HepG2 (cell line): ENCODE results near the gene SBK3. TPM values are rescaled to one million over a fixed set of nuclear protein-coding genes. Genes with fewer than 3 reads are reported as not detected.

ENCODE experiments used
- IKZF1 ChIP-seq: fragments of 450-650 bp; IDR thresholded peaks from 2 replicates; pipeline ENCODE4 v1.7.1; 2016
- MLLT10 ChIP-seq: sonication (generic); formaldehyde crosslinking; IDR thresholded peaks from 2 replicates; pipeline ENCODE4 v1.4.0; 2020; ENCODE audit warnings: missing genetic modification reagents
- MXD4 ChIP-seq: IDR thresholded peaks from 2 replicates; pipeline ENCODE4 v1.6.1; 2016; ENCODE audit warnings: mild to moderate bottlenecking, missing biosample characterization, missing genetic modification reagents
- NFE2 ChIP-seq: sonication (generic); formaldehyde crosslinking; IDR thresholded peaks from 2 replicates; pipeline ENCODE4 v1.4.0; 2020; ENCODE audit warnings: missing genetic modification reagents
- POLR2AphosphoS5 ChIP-seq: IDR thresholded peaks from 2 replicates; pipeline ENCODE4 v1.6.1; 2012; ENCODE audit warnings: low read depth, low read length
- RBAK ChIP-seq: sonication (generic); formaldehyde crosslinking; IDR thresholded peaks from 2 replicates; pipeline ENCODE4 v1.5.1; 2020; ENCODE audit warnings: mild to moderate bottlenecking, missing genetic modification reagents
- SNRNP70 ChIP-seq: fragments of 200-400 bp; formaldehyde crosslinking; IDR thresholded peaks from 2 replicates; pipeline ENCODE4 v1.6.1; 2017; ENCODE audit warnings: mild to moderate bottlenecking, low read depth, low read length, moderate library complexity
- TCF7 ChIP-seq: sonication (generic); IDR thresholded peaks from 2 replicates; pipeline ENCODE4 v1.6.1; 2016; ENCODE audit warnings: antibody characterized with exemption, low read depth
- ZBTB21 ChIP-seq: sonication (generic); formaldehyde crosslinking; IDR thresholded peaks from 2 replicates; pipeline ENCODE4 v1.4.0; 2020; ENCODE audit warnings: missing genetic modification reagents
- ZNF282 ChIP-seq: fragments of 450-650 bp; IDR thresholded peaks from 2 replicates; pipeline ENCODE4 v1.6.1; 2018; ENCODE audit not compliant: partially characterized antibody
- ZNF326 ChIP-seq: sonication (generic); formaldehyde crosslinking; IDR thresholded peaks from 2 replicates; pipeline ENCODE4 v1.4.0; 2020; ENCODE audit warnings: missing genetic modification reagents, borderline replicate concordance
- polyA plus RNA-seq, 8 experiments: library from polyadenylated mRNA; depleted of rRNA in 3 of 8; stranded (reverse) in 7 of 8; unstranded in 1 of 8; fragments of >200 nt; fragmentation: Illumina TruSeq in 4 of 8; extraction: Trizol in 4 of 8; gene quantifications; 2 replicates each; pipeline versions ENCODE4 v1.2.1 to v1.2.3, GENCODE V29; 2011 to 2016; ENCODE audit warnings: low read depth in 4 of 8, missing spikeins in 1 of 8, mixed read lengths in 1 of 8; ENCODE audit not compliant: insufficient read depth in 1 of 8
- total RNA-seq, 5 experiments: library from RNA; depleted of rRNA; stranded (reverse); fragments of >200 nt; fragmentation: Illumina TruSeq; extraction: Trizol; gene quantifications; 2 replicates each; pipeline ENCODE4 v1.2.3, GENCODE V29; 2016; ENCODE audit warnings: low read depth in 1 of 5
- TF ChIP-seq, protein P1 (sequence below): sonication (generic); formaldehyde crosslinking; IDR thresholded peaks from 2 replicates; pipeline ENCODE4 v1.4.0; 2020; ENCODE audit warnings: missing genetic modification reagents, mild to moderate bottlenecking, borderline replicate concordance
- TF ChIP-seq, protein P2 (sequence below): sonication (generic); formaldehyde crosslinking; conservative IDR thresholded peaks from 2 replicates; pipeline ENCODE4 v1.8.1; 2023; ENCODE audit warnings: missing genetic modification reagents
- TF ChIP-seq, protein P3 (sequence below): sonication (generic); formaldehyde crosslinking; IDR thresholded peaks from 2 replicates; pipeline ENCODE4 v1.4.0; 2020; ENCODE audit warnings: missing genetic modification reagents
- TF ChIP-seq, protein P4 (sequence below): sonication (generic); formaldehyde crosslinking; IDR thresholded peaks from 2 replicates; pipeline ENCODE4 v1.5.0; 2020; ENCODE audit warnings: missing genetic modification reagents, mild to moderate bottlenecking, borderline replicate concordance
- TF ChIP-seq, protein P5 (sequence below): sonication (generic); formaldehyde crosslinking; IDR thresholded peaks from 2 replicates; pipeline ENCODE4 v1.4.0; 2020; ENCODE audit warnings: mild to moderate bottlenecking, missing genetic modification reagents
- TF ChIP-seq, protein P6 (sequence below): sonication (generic); formaldehyde crosslinking; conservative IDR thresholded peaks from 2 replicates; pipeline ENCODE4 v1.4.0; 2020; ENCODE audit warnings: missing genetic modification reagents

The SBK3 gene
- total and polyA plus RNA-seq, 2 of the 13 experiments (the other 11 are each of a cell fraction or from before 2014, with no cell fraction given): 0.66 to 0.77 TPM

DNA sequence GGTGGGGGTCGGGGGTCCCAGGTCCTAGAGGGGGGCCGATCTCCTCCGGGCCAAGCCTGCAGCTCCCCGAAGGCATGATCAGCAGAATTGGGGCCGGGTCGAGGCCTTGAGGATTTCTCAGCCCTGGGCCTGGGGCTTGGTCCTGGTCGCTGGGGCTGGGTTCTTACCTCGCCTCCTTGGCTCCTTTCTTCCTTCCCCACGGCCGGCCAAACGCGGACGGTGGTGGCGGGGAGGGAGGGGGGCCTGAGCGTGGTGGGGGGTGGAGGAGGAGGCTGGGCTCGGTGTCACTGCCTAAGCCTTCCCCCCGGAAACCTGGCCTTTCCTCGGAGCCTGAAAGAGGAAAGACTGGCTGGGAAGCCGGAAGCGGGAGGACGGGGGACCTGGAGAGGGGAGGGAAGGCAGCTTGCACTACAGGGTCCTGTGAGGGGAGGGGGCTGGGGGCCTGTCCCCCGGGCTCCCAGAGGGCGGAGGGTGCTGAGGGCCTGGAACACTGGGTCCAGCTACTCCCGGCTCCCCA, 35.3 kb upstream of the SBK3 start, which contains the start of gene ZNF579 (continued):
- TF ChIP-seq, protein P1, sequence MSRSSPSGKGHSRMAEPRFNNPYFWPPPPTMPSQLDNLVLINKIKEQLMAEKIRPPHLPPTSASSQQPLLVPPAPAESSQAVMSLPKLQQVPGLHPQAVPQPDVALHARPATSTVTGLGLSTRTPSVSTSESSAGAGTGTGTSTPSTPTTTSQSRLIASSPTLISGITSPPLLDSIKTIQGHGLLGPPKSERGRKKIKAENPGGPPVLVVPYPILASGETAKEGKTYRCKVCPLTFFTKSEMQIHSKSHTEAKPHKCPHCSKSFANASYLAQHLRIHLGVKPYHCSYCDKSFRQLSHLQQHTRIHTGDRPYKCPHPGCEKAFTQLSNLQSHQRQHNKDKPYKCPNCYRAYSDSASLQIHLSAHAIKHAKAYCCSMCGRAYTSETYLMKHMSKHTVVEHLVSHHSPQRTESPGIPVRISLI (CRISPR knock-in tag): no peak
- TF ChIP-seq, protein P2, sequence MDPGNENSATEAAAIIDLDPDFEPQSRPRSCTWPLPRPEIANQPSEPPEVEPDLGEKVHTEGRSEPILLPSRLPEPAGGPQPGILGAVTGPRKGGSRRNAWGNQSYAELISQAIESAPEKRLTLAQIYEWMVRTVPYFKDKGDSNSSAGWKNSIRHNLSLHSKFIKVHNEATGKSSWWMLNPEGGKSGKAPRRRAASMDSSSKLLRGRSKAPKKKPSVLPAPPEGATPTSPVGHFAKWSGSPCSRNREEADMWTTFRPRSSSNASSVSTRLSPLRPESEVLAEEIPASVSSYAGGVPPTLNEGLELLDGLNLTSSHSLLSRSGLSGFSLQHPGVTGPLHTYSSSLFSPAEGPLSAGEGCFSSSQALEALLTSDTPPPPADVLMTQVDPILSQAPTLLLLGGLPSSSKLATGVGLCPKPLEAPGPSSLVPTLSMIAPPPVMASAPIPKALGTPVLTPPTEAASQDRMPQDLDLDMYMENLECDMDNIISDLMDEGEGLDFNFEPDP: no peak
- TF ChIP-seq, protein P3, sequence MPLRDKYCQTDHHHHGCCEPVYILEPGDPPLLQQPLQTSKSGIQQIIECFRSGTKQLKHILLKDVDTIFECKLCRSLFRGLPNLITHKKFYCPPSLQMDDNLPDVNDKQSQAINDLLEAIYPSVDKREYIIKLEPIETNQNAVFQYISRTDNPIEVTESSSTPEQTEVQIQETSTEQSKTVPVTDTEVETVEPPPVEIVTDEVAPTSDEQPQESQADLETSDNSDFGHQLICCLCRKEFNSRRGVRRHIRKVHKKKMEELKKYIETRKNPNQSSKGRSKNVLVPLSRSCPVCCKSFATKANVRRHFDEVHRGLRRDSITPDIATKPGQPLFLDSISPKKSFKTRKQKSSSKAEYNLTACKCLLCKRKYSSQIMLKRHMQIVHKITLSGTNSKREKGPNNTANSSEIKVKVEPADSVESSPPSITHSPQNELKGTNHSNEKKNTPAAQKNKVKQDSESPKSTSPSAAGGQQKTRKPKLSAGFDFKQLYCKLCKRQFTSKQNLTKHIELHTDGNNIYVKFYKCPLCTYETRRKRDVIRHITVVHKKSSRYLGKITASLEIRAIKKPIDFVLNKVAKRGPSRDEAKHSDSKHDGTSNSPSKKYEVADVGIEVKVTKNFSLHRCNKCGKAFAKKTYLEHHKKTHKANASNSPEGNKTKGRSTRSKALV: no peak
- no peak for TF ChIP-seq MLLT10 (CRISPR knock-in tag)
- TF ChIP-seq SNRNP70: no peak
- TF ChIP-seq ZNF282: no peak
- no peak for TF ChIP-seq MXD4 (CRISPR knock-in tag)
- TF ChIP-seq RBAK (CRISPR knock-in tag): no peak
- TF ChIP-seq, protein P4, sequence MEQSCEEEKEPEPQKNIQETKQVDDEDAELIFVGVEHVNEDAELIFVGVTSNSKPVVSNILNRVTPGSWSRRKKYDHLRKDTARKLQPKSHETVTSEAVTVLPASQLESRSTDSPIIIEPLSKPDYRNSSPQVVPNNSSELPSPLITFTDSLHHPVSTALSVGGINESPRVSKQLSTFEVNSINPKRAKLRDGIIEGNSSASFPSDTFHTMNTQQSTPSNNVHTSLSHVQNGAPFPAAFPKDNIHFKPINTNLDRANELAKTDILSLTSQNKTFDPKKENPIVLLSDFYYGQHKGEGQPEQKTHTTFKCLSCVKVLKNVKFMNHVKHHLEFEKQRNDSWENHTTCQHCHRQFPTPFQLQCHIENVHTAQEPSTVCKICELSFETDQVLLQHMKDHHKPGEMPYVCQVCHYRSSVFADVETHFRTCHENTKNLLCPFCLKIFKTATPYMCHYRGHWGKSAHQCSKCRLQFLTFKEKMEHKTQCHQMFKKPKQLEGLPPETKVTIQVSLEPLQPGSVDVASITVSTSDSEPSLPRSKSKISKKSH (CRISPR knock-in tag): no peak
- no peak for TF ChIP-seq ZBTB21 (CRISPR knock-in tag)
- TF ChIP-seq, protein P5, sequence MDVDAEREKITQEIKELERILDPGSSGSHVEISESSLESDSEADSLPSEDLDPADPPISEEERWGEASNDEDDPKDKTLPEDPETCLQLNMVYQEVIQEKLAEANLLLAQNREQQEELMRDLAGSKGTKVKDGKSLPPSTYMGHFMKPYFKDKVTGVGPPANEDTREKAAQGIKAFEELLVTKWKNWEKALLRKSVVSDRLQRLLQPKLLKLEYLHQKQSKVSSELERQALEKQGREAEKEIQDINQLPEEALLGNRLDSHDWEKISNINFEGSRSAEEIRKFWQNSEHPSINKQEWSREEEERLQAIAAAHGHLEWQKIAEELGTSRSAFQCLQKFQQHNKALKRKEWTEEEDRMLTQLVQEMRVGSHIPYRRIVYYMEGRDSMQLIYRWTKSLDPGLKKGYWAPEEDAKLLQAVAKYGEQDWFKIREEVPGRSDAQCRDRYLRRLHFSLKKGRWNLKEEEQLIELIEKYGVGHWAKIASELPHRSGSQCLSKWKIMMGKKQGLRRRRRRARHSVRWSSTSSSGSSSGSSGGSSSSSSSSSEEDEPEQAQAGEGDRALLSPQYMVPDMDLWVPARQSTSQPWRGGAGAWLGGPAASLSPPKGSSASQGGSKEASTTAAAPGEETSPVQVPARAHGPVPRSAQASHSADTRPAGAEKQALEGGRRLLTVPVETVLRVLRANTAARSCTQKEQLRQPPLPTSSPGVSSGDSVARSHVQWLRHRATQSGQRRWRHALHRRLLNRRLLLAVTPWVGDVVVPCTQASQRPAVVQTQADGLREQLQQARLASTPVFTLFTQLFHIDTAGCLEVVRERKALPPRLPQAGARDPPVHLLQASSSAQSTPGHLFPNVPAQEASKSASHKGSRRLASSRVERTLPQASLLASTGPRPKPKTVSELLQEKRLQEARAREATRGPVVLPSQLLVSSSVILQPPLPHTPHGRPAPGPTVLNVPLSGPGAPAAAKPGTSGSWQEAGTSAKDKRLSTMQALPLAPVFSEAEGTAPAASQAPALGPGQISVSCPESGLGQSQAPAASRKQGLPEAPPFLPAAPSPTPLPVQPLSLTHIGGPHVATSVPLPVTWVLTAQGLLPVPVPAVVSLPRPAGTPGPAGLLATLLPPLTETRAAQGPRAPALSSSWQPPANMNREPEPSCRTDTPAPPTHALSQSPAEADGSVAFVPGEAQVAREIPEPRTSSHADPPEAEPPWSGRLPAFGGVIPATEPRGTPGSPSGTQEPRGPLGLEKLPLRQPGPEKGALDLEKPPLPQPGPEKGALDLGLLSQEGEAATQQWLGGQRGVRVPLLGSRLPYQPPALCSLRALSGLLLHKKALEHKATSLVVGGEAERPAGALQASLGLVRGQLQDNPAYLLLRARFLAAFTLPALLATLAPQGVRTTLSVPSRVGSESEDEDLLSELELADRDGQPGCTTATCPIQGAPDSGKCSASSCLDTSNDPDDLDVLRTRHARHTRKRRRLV (CRISPR knock-in tag): no peak
- TF ChIP-seq ZNF326 (CRISPR knock-in tag): no peak
- TF ChIP-seq, protein P6, sequence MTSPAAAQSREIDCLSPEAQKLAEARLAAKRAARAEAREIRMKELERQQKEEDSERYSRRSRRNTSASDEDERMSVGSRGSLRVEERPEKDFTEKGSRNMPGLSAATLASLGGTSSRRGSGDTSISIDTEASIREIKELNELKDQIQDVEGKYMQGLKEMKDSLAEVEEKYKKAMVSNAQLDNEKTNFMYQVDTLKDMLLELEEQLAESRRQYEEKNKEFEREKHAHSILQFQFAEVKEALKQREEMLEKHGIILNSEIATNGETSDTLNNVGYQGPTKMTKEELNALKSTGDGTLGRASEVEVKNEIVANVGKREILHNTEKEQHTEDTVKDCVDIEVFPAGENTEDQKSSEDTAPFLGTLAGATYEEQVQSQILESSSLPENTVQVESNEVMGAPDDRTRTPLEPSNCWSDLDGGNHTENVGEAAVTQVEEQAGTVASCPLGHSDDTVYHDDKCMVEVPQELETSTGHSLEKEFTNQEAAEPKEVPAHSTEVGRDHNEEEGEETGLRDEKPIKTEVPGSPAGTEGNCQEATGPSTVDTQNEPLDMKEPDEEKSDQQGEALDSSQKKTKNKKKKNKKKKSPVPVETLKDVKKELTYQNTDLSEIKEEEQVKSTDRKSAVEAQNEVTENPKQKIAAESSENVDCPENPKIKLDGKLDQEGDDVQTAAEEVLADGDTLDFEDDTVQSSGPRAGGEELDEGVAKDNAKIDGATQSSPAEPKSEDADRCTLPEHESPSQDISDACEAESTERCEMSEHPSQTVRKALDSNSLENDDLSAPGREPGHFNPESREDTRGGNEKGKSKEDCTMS (CRISPR knock-in tag): no peak
- no peak for TF ChIP-seq TCF7
- TF ChIP-seq NFE2: no peak
- TF ChIP-seq IKZF1: no peak
- peak; percentile 33; the same call in 1 of the 2 replicates for TF ChIP-seq POLR2AphosphoS5
